ENCODE measurements around the gene SORBS2.

SORBS2 gene

GRCh38 chr4:185542626-185543315 lies 269.2 kb downstream of the SORBS2 start:
- no peak for DNase-seq

GRCh38 chr4:185541251-185541727 lies 270.7 kb downstream of the SORBS2 start:
- no peak for DNase-seq

- DNase-seq: no peak
Observed at GRCh38 chr4:185540487-185541120, 271.4 kb downstream of the SORBS2 start.

- DNase-seq: no peak
Observed at GRCh38 chr4:185540040-185540439, 272.0 kb downstream of the SORBS2 start.

- DNase-seq: no peak
Observed at GRCh38 chr4:185538806-185539205, 273.2 kb downstream of the SORBS2 start.

- no peak for DNase-seq
Observed at GRCh38 chr4:185536411-185536709, 275.6 kb downstream of the SORBS2 start.

- DNase-seq: no peak
Observed at GRCh38 chr4:185535612-185536410, 276.2 kb downstream of the SORBS2 start.

Data from KG1 (cell line).